ENCODE data around the gene UCK2. TPM values are rescaled to one million over a fixed set of nuclear protein-coding genes. Genes with fewer than 3 reads are reported as not detected.

The UCK2 gene
- total RNA-seq, 1 donor from 2014 or later: 49.4 TPM

- TF ChIP-seq POLR2A (IDR thresholded peaks at IDR 0.05) (no peak), CTCF (IDR thresholded peaks at IDR 0.05) (no peak), POLR2AphosphoS5 (IDR thresholded peaks at IDR 0.05; ENCODE audit: insufficient read depth in 1 of 2, low read depth in 1 of 2) (no peak)
- H3K4me3 ChIP-seq: no peak overlapping the region
- no peak for DNase-seq (ENCODE audit: extremely low spot score in 2 of 2)
- no peaks in the 10 kb centered on the region for H3K36me3 ChIP-seq
- no peaks in the 10 kb centered on the region for H3K27me3 ChIP-seq
- no peaks in the 10 kb centered on the region for H3K9me3 ChIP-seq
- intact Hi-C loops (cut with DNase I): no loop called here
- no peak overlapping the region for H3K27ac ChIP-seq
- H3K4me1 ChIP-seq: no peaks in the 10 kb centered on the region
Measured at GRCh38 chr1:165816826-165817497, 10.5 kb upstream of the UCK2 start.

- Histone ChIP-seq H3K9me3 (no peaks in the 10 kb centered on the region), H3K27ac (no peak overlapping the region), H3K4me3 (no peak overlapping the region), H3K27me3 (no peaks in the 10 kb centered on the region), H3K36me3 (no peaks in the 10 kb centered on the region), H3K4me1 (peaks cover 7% of the 10 kb centered on the region)
- intact Hi-C loops (cut with DNase I): no loop called here
- TF ChIP-seq POLR2AphosphoS5 (IDR thresholded peaks at IDR 0.05; ENCODE audit: insufficient read depth in 1 of 2, low read depth in 1 of 2) (no peak), CTCF (IDR thresholded peaks at IDR 0.05) (no peak), POLR2A (IDR thresholded peaks at IDR 0.05) (no peak)
- no peak for DNase-seq (ENCODE audit: extremely low spot score in 2 of 2)
Measured at GRCh38 chr1:165823552-165824268, 3.7 kb upstream of the UCK2 start.

DNA sequence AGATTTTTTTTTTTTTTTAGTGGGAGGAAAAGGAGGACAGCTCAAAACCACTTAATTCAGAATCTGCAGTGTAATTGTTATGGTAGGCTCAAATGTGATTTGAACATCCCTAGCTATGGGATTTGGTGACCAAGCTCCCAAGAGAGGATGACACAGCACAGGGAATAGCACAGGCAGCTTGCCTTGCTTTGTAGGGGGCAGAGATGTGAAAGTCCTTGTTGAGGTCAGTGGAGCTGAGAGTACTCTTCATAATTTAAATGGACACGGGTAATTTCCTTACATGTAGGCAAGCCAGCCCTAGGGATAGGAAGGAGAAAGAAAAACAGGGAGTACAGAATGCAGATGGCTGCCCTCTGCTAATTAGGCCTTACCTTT is 3.2 kb upstream of the UCK2 start:
- Histone ChIP-seq H3K27ac (no peak overlapping the region), H3K4me3 (no peak overlapping the region), H3K4me1 (peaks cover 10% of the 10 kb centered on the region), H3K9me3 (no peaks in the 10 kb centered on the region), H3K27me3 (no peaks in the 10 kb centered on the region), H3K36me3 (no peaks in the 10 kb centered on the region)
- TF ChIP-seq POLR2AphosphoS5 (IDR thresholded peaks at IDR 0.05; ENCODE audit: insufficient read depth in 1 of 2, low read depth in 1 of 2) (no peak), POLR2A (IDR thresholded peaks at IDR 0.05) (no peak), CTCF (IDR thresholded peaks at IDR 0.05) (no peak)
- intact Hi-C loops (cut with DNase I): no loop called here
- no peak for DNase-seq (ENCODE audit: extremely low spot score in 2 of 2)

DNA sequence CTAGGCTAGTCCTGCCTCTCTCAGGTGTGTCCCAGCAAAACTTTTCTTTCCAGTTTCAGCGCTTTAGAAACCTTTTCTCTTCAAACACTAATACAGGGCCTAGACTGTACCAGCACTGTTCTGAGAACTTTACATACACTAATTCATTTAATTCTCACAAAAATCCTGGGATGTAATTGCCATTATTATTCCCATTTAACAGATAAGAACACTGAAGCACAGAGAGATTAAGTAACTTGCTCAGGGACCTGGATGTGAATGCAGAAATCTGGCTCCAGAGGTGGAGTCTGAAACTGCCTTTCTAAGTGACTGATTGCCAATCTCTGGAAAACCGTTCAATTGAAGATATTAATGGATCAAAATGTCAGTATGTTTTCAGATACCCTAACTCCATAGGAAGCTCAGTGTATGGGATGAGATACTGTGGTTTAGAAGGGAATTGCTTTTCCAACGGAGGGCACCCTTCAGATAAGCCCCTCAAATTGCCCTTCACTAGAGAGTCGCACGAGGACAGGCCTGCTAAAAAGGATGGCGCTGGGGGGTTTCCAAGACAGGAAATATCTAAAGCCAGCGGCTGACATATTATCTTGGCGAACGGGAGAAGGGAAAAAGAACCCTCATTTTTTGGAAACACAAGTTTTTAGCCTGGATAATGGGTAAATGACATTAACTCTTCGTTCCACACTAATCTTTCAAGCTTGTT is 698 bp upstream of the UCK2 start:
- no peaks in the 10 kb centered on the region for H3K36me3 ChIP-seq
- H3K27me3 ChIP-seq: no peaks in the 10 kb centered on the region
- H3K9me3 ChIP-seq: no peaks in the 10 kb centered on the region
- no peak for DNase-seq (ENCODE audit: extremely low spot score in 2 of 2)
- intact Hi-C loops (cut with DNase I): no loop called here
- peak overlapping the region; percentile 76 to 91 for H3K4me3 ChIP-seq
- H3K27ac ChIP-seq: peak overlapping the region; percentile 72
- TF ChIP-seq POLR2A (IDR thresholded peaks at IDR 0.05) (no peak), POLR2AphosphoS5 (IDR thresholded peaks at IDR 0.05; ENCODE audit: insufficient read depth in 1 of 2, low read depth in 1 of 2) (no peak), CTCF (IDR thresholded peaks at IDR 0.05) (no peak)
- peaks cover 18% of the 10 kb centered on the region for H3K4me1 ChIP-seq
